ENCODE measurements around the gene PCARE. TPM values are rescaled to one million over a fixed set of nuclear protein-coding genes. Genes with fewer than 3 reads are reported as not detected.

PCARE gene
- total RNA-seq, 1 experiment from 2014 or later: not detected

DNA sequence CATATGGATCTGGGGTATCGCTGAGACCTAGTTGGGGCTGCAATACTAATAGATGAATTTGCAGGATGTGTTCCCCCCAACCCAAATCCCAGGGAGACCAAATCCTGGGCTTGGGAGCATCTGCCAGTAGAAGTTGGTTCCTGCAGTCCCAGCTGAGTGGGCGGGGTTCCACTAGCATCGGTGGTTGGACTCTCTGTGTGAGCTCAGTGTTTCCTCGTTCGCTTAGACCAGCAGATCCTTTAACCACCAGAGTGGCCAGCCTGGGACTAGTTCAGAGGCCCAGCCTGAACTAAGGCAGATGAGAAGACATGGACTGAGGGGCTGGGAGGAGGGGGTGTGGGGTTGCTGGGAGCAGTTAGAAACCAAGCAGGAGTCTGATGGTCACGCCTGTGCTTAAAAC is 40.7 kb downstream of the PCARE start:
- no peak for DNase-seq (ENCODE audit: low read depth, low spot score)
- H3K36me3 ChIP-seq (ENCODE audit: control insufficient read depth, insufficient read depth, low read length): no peaks in the 10 kb centered on the region
- H3K27ac ChIP-seq (ENCODE audit: low read length): peak overlapping the region; percentile 35; the same call in 1 of the 2 replicates
- no peaks in the 10 kb centered on the region for H3K27me3 ChIP-seq (ENCODE audit: control insufficient read depth, insufficient read depth, low read length)
- in situ Hi-C loops (cut with HindIII; ENCODE audit: low pct_unique_long_range_greater_than_20kb, low sequenced_read_pairs) (no loop called here), intact Hi-C loops (cut with micrococcal nuclease; ENCODE audit: unreplicated experiment) (no loop called here)
- CTCF ChIA-PET: no interaction called here
- POLR2A ChIA-PET: interaction anchor here (0.6 kb wide), 1 partner anchor 515 kb away, joined by 5 read pairs; no protein-coding TSS in a partner anchor
- H3K4me1 ChIP-seq (ENCODE audit: control insufficient read depth, insufficient read depth, low read length): peaks cover 7% of the 10 kb centered on the region; the same call in 1 of the 2 replicates
- BruUV-seq (replicated peaks): no TSS peak
- no peak for TF ChIP-seq POLR2AphosphoS5 (IDR thresholded peaks at IDR 0.05; ENCODE audit: low read depth, low read length)
- no peak for TF ChIP-seq SIN3A (IDR thresholded peaks at IDR 0.05; ENCODE audit: borderline replicate concordance, insufficient read depth, low read depth, low read length)
- TF ChIP-seq, protein P1, sequence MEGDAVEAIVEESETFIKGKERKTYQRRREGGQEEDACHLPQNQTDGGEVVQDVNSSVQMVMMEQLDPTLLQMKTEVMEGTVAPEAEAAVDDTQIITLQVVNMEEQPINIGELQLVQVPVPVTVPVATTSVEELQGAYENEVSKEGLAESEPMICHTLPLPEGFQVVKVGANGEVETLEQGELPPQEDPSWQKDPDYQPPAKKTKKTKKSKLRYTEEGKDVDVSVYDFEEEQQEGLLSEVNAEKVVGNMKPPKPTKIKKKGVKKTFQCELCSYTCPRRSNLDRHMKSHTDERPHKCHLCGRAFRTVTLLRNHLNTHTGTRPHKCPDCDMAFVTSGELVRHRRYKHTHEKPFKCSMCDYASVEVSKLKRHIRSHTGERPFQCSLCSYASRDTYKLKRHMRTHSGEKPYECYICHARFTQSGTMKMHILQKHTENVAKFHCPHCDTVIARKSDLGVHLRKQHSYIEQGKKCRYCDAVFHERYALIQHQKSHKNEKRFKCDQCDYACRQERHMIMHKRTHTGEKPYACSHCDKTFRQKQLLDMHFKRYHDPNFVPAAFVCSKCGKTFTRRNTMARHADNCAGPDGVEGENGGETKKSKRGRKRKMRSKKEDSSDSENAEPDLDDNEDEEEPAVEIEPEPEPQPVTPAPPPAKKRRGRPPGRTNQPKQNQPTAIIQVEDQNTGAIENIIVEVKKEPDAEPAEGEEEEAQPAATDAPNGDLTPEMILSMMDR (IDR thresholded peaks at IDR 0.05): no peak
- no peak for TF ChIP-seq TCF7L2 (IDR thresholded peaks at IDR 0.05; ENCODE audit: low read depth, low read length)
- TF ChIP-seq, protein P2, sequence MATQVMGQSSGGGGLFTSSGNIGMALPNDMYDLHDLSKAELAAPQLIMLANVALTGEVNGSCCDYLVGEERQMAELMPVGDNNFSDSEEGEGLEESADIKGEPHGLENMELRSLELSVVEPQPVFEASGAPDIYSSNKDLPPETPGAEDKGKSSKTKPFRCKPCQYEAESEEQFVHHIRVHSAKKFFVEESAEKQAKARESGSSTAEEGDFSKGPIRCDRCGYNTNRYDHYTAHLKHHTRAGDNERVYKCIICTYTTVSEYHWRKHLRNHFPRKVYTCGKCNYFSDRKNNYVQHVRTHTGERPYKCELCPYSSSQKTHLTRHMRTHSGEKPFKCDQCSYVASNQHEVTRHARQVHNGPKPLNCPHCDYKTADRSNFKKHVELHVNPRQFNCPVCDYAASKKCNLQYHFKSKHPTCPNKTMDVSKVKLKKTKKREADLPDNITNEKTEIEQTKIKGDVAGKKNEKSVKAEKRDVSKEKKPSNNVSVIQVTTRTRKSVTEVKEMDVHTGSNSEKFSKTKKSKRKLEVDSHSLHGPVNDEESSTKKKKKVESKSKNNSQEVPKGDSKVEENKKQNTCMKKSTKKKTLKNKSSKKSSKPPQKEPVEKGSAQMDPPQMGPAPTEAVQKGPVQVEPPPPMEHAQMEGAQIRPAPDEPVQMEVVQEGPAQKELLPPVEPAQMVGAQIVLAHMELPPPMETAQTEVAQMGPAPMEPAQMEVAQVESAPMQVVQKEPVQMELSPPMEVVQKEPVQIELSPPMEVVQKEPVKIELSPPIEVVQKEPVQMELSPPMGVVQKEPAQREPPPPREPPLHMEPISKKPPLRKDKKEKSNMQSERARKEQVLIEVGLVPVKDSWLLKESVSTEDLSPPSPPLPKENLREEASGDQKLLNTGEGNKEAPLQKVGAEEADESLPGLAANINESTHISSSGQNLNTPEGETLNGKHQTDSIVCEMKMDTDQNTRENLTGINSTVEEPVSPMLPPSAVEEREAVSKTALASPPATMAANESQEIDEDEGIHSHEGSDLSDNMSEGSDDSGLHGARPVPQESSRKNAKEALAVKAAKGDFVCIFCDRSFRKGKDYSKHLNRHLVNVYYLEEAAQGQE (IDR thresholded peaks at IDR 0.05; ENCODE audit: insufficient read depth in 1 of 2, low read depth in 2 of 2, low read length in 1 of 2): no peak
- H3K9me3 ChIP-seq (ENCODE audit: control insufficient read depth, insufficient read depth, low read depth, low read length): no peaks in the 10 kb centered on the region
- peak; percentile 16; the same call in 1 of the 2 replicates for ATAC-seq
- no peak overlapping the region for H3K4me3 ChIP-seq (ENCODE audit: low read depth in 2 of 2, low read length in 2 of 2)

DNA sequence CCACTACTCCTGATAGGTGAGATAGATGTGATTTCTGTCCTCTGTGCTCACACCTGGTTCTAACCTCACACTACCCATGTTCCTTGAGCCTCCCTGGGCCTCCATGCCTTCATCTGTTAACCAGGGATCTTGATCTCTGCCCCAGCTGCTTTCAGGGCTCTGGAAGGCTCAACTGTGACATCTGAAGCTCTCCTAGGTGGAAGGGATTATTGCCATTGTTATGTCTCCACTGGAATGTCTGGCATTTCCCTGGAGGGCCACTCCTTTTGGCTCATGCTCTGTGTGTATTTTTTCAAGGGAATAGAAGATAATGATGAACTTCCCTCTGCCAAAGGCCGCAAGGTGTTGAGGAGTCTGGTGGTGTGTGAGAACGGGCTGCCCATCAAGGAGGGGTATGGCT is 41.2 kb downstream of the PCARE start:
- Histone ChIP-seq H3K4me3 (ENCODE audit: low read depth in 2 of 2, low read length in 2 of 2) (no peak overlapping the region), H3K9me3 (ENCODE audit: control insufficient read depth, insufficient read depth, low read depth, low read length) (no peaks in the 10 kb centered on the region), H3K36me3 (ENCODE audit: control insufficient read depth, insufficient read depth, low read length) (no peaks in the 10 kb centered on the region), H3K27me3 (ENCODE audit: control insufficient read depth, insufficient read depth, low read length) (no peaks in the 10 kb centered on the region), H3K4me1 (ENCODE audit: control insufficient read depth, insufficient read depth, low read length) (peaks cover 7% of the 10 kb centered on the region; the same call in 1 of the 2 replicates), H3K27ac (ENCODE audit: low read length) (no peak overlapping the region)
- ChIA-PET POLR2A (no interaction called here), CTCF (no interaction called here)
- intact Hi-C loops (cut with micrococcal nuclease; ENCODE audit: unreplicated experiment) (no loop called here), in situ Hi-C loops (cut with HindIII; ENCODE audit: low pct_unique_long_range_greater_than_20kb, low sequenced_read_pairs) (no loop called here)
- DNase-seq (ENCODE audit: low read depth, low spot score) (no peak), ATAC-seq (peak; percentile 72)
- TF ChIP-seq, protein P2 (IDR thresholded peaks at IDR 0.05; ENCODE audit: insufficient read depth in 1 of 2, low read depth in 2 of 2, low read length in 1 of 2): no peak
- TF ChIP-seq POLR2AphosphoS5 (IDR thresholded peaks at IDR 0.05; ENCODE audit: low read depth, low read length) (no peak), SIN3A (IDR thresholded peaks at IDR 0.05; ENCODE audit: borderline replicate concordance, insufficient read depth, low read depth, low read length) (no peak), TCF7L2 (IDR thresholded peaks at IDR 0.05; ENCODE audit: low read depth, low read length) (no peak; the same call in 1 of the 2 replicates)
- TF ChIP-seq, protein P1 (IDR thresholded peaks at IDR 0.05): no peak
- BruUV-seq (replicated peaks): no TSS peak
